ENCODE data around the gene KDM3A.

KDM3A gene

DNA sequence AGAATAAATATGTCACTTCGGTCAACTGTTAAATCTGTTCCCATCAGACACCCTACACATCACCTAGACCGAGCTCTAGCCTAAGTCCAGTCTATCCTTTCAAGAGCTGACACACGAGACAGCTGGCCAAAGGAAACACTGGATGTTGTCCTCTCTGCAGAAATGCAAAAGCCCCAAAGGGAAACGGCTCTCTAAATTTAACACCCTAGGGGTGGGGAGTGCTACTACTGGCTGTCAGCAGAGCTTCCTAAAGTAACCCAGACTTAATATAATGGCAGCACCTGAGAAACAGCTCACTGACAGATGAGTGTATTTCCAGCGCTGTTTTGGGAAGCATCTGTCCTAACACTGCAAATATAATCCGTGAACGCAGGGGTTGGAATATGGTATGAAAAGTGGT is 66.4 kb downstream of the KDM3A start:
- TF ChIP-seq, protein P1, sequence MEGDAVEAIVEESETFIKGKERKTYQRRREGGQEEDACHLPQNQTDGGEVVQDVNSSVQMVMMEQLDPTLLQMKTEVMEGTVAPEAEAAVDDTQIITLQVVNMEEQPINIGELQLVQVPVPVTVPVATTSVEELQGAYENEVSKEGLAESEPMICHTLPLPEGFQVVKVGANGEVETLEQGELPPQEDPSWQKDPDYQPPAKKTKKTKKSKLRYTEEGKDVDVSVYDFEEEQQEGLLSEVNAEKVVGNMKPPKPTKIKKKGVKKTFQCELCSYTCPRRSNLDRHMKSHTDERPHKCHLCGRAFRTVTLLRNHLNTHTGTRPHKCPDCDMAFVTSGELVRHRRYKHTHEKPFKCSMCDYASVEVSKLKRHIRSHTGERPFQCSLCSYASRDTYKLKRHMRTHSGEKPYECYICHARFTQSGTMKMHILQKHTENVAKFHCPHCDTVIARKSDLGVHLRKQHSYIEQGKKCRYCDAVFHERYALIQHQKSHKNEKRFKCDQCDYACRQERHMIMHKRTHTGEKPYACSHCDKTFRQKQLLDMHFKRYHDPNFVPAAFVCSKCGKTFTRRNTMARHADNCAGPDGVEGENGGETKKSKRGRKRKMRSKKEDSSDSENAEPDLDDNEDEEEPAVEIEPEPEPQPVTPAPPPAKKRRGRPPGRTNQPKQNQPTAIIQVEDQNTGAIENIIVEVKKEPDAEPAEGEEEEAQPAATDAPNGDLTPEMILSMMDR (IDR thresholded peaks at IDR 0.05; ENCODE audit: low read depth, low read length, missing control alignments), result no peak
- in situ Hi-C loops (cut with HindIII; ENCODE audit: low sequenced_read_pairs), result no loop called here
- no peak for DNase-seq (ENCODE audit: low read depth)
- H3K4me3 ChIP-seq (ENCODE audit: low read depth, low read length), result no peak overlapping the region

DNA sequence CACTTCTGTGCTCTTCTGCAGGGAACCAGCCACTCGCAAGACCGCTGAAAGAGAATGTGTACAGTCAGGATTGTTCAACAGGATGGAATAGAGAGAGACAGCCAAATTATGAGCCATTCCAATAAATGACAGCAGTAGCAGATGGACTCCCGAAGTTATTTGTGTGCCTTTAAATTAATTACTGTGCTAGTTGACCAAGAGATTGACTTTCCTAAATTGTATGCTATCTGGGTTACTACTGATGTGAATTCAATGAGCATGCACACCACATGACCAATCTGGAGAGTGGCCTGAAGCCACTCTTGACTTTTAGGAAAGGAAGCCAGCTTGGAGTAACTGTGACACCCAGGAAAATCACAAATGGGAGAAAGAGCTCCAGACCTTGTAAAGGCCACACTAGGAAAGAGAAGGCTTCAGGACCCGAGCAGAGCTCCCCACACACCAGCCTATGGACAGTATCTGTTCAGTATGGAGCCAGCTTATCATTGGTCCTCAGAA is 69.3 kb downstream of the KDM3A start:
- in situ Hi-C loops (cut with HindIII; ENCODE audit: low sequenced_read_pairs), result no loop called here
- no peak overlapping the region for H3K4me3 ChIP-seq (ENCODE audit: low read depth, low read length)
- TF ChIP-seq, protein P1 (IDR thresholded peaks at IDR 0.05; ENCODE audit: low read depth, low read length, missing control alignments), result no peak
- no peak for DNase-seq (ENCODE audit: low read depth)

DNA sequence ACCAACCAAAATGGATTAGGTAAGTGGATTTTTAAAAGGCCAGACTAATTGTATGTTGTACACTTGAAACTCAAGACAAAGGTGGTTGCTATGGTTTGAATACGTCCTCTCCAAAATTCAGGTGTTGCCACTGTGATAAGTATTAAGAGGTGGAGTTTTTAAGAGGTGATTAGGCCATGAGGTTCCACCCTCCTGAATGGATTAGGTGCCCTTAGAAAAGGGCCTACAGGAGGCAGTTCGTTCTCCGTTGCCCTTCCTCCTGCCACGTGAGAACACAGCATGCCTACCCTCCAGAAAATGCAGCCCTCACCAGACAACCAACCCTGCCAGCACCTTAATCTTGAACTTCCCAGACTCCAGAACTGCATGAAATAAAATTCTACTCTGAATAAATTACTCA is 70.9 kb downstream of the KDM3A start:
- DNase-seq (ENCODE audit: low read depth), result no peak

DNA sequence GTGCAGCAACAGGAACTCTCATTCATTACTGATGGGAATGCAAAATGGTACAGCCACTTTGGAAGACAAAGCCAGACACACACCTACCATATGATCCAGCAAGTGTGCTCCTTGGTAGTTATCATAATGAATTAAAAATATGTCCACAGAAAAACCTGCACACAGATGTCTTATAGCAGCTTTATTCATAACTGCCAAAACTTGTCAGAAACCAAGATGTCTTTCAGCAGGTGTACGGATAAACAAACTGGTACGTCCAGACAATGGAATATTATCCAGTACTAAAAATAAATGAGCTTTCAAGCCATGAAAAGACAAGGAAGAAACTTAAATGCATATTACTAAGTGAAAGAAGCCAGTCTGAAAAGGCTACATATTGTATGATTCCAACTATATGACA is 71.7 kb downstream of the KDM3A start:
- TF ChIP-seq, protein P1 (IDR thresholded peaks at IDR 0.05; ENCODE audit: low read depth, low read length, missing control alignments), result no peak
- no peak overlapping the region for H3K4me3 ChIP-seq (ENCODE audit: low read depth, low read length)
- DNase-seq (ENCODE audit: low read depth), result no peak
- in situ Hi-C loops (cut with HindIII; ENCODE audit: low sequenced_read_pairs), result no loop called here

More for the DNA sequence above, 70.9 kb downstream of the KDM3A start:
- in situ Hi-C loops (cut with HindIII; ENCODE audit: low sequenced_read_pairs), result no loop called here
- TF ChIP-seq, protein P1 (IDR thresholded peaks at IDR 0.05; ENCODE audit: low read depth, low read length, missing control alignments), result no peak
- H3K4me3 ChIP-seq (ENCODE audit: low read depth, low read length), result no peak overlapping the region

DNA sequence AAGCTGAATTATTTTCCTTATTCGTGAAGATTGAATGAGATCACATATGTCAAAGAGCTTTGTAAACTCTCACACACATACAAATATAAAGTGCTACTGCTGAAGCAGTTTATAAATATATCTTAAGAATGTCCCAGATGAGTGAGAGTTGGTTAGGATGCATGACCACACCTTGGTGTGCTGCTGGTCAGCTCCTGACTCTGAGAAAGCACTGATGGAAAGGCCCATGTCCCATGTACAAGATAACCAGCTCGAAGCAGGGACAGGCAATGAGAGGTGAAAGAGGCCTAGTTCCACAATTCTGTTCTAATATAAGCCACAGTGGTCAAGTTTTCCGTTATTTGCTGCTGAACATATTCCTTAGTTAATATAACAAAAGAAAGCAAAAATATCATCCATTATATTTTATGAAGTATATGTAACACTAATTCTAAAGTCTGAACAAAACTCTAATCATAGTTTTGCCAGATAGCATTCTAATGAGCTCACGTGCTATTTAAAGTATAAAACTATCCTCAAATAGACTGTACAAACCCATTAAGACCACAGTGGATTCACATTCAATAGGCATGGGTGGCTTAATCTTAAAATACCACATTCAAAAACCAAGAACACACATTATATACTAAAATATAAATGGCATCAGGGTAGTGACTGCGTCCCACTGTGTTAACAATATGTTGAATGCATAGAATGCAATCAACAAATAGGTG is 72.9 kb downstream of the KDM3A start:
- TF ChIP-seq, protein P1 (IDR thresholded peaks at IDR 0.05; ENCODE audit: low read depth, low read length, missing control alignments), result no peak
- in situ Hi-C loops (cut with HindIII; ENCODE audit: low sequenced_read_pairs), result no loop called here
- DNase-seq (ENCODE audit: low read depth), result no peak
- no peak overlapping the region for H3K4me3 ChIP-seq (ENCODE audit: low read depth, low read length)

DNA sequence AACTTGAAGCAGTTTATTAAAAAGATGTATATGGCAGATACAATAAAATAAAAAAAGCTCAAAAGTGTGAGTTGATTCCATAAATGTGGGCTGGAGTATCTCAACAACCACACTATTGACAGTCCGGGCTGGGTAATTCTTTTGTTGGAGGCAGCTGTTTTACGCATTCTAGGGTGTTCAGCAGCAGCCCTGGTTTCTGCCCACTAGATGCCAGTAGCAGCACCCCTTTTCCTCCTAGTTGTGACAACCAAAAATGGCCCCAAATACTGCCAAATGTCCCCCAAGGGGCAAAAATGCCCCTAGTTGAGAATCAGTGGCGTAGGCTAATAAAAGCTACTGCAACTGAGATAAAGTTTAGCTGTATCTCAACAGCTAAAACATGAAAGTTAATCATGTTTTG is 77.3 kb downstream of the KDM3A start:
- no peak for DNase-seq (ENCODE audit: low read depth)
- in situ Hi-C loops (cut with HindIII; ENCODE audit: low sequenced_read_pairs), result no loop called here
- TF ChIP-seq, protein P1 (IDR thresholded peaks at IDR 0.05; ENCODE audit: low read depth, low read length, missing control alignments), result peak; percentile 45
- H3K4me3 ChIP-seq (ENCODE audit: low read depth, low read length), result no peak overlapping the region

Data from astrocyte of the cerebellum (primary cell).